Activated CD8-positive, alpha-beta T cell treated with anti-CD3 and anti-CD28 coated beads for 36 hours (primary cell): ENCODE results near the gene GATB. TPM values are rescaled to one million over a fixed set of nuclear protein-coding genes. Genes with fewer than 3 reads are reported as not detected.

Experiments used
- ATAC-seq: fragments of 200-7000 bp; cut with Tn5 transposase; one replicate; pipeline ENCODE4 v1.10.0; 2021; ENCODE audit warnings: mild to moderate bottlenecking, moderate library complexity
- CTCF ChIA-PET: fragments of 350-600 bp; sonication (Branson Sonifier 250); formaldehyde crosslinking; loops from one replicate; lab custom pipeline; 2021; ENCODE audit warnings: antibody characterized with exemption; lab: Charles Lee
- POLR2A ChIA-PET: fragments of 350-600 bp; sonication (Branson Sonifier 250); formaldehyde crosslinking; loops from one replicate; lab custom pipeline; 2021; ENCODE audit warnings: antibody characterized with exemption; lab: Charles Lee
- DNase-seq: peaks from one replicate; pipeline ENCODE4 v3.0.0-alpha.2; 2020
- H3K27ac Mint-ChIP-seq: one replicate; pipeline ENCODE4 v1.8.0; 2021; ENCODE audit warnings: mild to moderate bottlenecking, mixed read lengths
- H3K27me3 Mint-ChIP-seq: one replicate; pipeline ENCODE4 v1.8.0; 2021; ENCODE audit warnings: mixed read lengths
- H3K36me3 Mint-ChIP-seq: one replicate; pipeline ENCODE4 v1.8.0; 2021; ENCODE audit warnings: low read depth, mixed read lengths
- H3K4me1 Mint-ChIP-seq: one replicate; pipeline ENCODE4 v1.8.0; 2021; ENCODE audit warnings: low read depth, mixed read lengths
- H3K4me3 Mint-ChIP-seq: one replicate; pipeline ENCODE4 v1.8.0; 2021; ENCODE audit warnings: mild to moderate bottlenecking, moderate library complexity, mixed read lengths
- H3K9me3 Mint-ChIP-seq: one replicate; pipeline ENCODE4 v1.8.0; 2021; ENCODE audit warnings: mixed read lengths
- intact Hi-C: fragments of 100-400 bp; cut with micrococcal nuclease; formaldehyde crosslinking; loops from one replicate; pipeline ENCODE4 v1.10.0; 2022
- total RNA-seq, 2 experiments: library from RNA; stranded (reverse); gene quantifications; one replicate each; pipeline ENCODE4 v1.2.3, GENCODE V29; 2021
- TF ChIP-seq, protein P1 (sequence below): fragments of 200-600 bp; IDR thresholded peaks from one replicate; pipeline ENCODE4 v1.8.0; 2022; ENCODE audit warnings: antibody characterized with exemption, mild to moderate bottlenecking

GATB gene
- total RNA-seq, 2 experiments from 2014 or later = 19.1 to 22.3 TPM

DNA sequence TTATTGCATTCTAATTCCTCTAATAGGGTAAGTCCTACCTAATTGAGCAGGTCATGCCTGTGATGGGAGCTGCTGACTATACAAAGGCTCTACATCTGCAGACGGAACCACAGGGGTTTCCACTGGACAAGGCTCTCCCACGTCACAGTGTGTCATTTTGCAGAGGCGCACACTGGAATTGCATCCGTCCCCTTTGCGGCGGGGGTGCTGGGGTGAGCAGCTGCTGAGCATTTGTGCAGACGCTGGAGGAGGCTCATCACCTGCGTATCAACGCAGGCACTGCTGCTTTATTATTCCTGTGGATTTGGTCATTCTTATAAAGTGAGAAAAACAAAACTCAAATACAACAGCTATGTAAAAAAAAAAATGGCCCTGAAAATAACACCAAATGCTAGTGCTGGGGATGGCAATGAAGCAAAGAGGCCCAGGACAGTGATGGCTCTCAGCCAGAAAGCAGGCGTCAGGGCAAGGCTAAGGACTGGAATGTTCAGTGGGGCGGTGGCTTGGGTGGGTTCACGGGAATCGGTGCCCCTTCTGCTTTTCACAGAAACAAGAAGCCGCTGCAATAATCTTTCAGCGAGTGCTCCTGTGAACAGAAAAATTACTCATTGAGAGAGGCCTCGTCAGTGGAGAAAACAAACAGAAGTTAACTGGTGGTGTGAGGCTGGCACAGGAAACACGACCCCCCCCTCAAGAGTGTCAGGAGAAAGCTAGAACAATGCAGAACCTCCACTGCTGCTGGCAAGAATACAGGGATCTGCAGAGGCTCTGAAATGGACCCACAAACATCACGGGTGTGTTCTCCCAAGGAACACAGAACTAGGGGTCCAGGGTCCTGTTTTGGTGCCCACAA, 67.8 kb downstream of the GATB start:
- no peak overlapping the region for H3K4me3 Mint-ChIP-seq
- no peaks in the 10 kb centered on the region for H3K27me3 Mint-ChIP-seq
- CTCF ChIA-PET = no interaction called here
- H3K9me3 Mint-ChIP-seq = no peaks in the 10 kb centered on the region
- DNase-seq = no peak
- peaks cover 17% of the 10 kb centered on the region for H3K36me3 Mint-ChIP-seq
- no peak overlapping the region for H3K27ac Mint-ChIP-seq
- POLR2A ChIA-PET = no interaction called here
- TF ChIP-seq, protein P1, sequence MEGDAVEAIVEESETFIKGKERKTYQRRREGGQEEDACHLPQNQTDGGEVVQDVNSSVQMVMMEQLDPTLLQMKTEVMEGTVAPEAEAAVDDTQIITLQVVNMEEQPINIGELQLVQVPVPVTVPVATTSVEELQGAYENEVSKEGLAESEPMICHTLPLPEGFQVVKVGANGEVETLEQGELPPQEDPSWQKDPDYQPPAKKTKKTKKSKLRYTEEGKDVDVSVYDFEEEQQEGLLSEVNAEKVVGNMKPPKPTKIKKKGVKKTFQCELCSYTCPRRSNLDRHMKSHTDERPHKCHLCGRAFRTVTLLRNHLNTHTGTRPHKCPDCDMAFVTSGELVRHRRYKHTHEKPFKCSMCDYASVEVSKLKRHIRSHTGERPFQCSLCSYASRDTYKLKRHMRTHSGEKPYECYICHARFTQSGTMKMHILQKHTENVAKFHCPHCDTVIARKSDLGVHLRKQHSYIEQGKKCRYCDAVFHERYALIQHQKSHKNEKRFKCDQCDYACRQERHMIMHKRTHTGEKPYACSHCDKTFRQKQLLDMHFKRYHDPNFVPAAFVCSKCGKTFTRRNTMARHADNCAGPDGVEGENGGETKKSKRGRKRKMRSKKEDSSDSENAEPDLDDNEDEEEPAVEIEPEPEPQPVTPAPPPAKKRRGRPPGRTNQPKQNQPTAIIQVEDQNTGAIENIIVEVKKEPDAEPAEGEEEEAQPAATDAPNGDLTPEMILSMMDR = no peak
- no peak for ATAC-seq
- no peaks in the 10 kb centered on the region for H3K4me1 Mint-ChIP-seq
- intact Hi-C loops = no loop called here

DNA sequence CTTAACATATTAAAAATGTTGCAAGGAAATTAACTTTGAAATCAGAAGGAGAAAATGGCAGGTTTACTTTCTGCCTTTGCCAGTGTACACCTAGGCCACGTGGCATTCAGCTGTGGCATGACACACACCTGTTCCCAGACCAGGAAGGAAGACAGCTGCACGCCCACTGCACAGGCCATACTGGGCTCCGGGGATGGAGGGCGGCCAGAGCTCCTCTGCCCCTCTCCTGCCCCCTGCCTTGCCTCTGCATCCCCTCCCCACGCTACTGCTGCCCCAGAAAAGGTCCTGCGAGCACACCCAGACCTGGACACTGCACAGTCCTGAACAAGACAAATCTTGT, 68.4 kb downstream of the GATB start:
- CTCF ChIA-PET = no interaction called here
- no peaks in the 10 kb centered on the region for H3K27me3 Mint-ChIP-seq

DNA sequence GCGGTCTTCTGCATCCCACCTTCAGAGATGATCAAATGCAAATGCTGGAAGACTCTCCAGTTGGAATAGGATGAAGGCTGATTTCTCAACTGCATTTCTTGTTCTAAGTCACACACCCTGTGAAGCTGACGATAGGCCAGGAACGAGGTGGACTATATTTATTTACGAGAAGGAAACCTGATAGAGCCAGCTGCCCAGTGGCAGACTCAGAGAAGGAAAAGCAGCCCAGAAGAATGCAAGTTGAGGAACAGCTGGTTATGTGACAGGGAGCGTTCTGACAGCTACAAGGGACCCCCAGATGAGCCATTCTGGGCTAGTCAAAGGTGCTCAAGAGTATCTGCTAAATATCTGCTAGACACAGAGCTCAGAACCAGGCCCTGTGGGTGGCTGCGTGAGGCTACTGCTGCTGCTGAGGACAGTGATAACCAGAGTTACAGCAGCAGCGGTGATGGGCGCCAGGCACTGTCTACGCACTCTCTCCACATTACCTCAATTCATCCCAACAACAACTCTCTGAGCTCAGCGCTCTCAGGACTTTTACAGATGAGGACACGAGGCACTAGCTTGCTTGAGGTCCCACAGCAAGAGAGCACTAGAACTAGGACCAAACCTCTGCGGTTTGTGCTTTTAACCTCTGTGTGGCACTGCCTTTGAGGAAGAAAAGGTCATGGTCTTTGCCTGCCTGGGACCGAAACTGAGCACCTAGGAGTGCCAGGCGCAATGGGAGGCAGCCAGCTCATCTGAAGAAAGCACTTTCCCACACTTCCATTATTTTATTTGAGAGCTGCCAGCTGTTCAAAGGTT, 69.0 kb downstream of the GATB start:
- CTCF ChIA-PET = no interaction called here
- ATAC-seq = no peak

More for the DNA sequence above, 68.4 kb downstream of the GATB start:
- no peak overlapping the region for H3K4me3 Mint-ChIP-seq
- TF ChIP-seq, protein P1 = no peak
- H3K27ac Mint-ChIP-seq = no peak overlapping the region
- intact Hi-C loops = no loop called here
- H3K9me3 Mint-ChIP-seq = no peaks in the 10 kb centered on the region
- no peaks in the 10 kb centered on the region for H3K4me1 Mint-ChIP-seq
- no peak for DNase-seq
- no peak for ATAC-seq
- H3K36me3 Mint-ChIP-seq = peaks cover 18% of the 10 kb centered on the region
- POLR2A ChIA-PET = no interaction called here

DNA sequence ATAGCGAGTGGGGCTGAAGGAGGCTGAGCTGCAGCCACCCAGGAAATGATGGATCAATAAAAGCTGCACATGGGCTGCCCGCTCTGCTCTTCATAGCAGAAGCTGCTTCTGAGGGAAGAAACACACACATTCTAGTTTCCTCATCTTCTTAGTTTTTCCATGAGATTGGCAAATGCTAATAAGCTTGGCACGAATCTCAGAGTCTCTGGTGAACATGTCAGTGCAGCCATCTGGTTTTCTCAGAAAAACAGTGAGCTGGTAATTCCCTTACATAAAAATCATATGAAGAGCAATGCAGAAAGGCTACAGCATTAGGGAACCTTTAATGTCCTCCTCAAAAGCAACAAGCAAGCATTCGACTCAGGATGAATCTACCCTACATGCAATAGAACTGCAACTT, 69.9 kb downstream of the GATB start:
- CTCF ChIA-PET = no interaction called here
- POLR2A ChIA-PET = no interaction called here
- H3K4me1 Mint-ChIP-seq = no peaks in the 10 kb centered on the region
- H3K36me3 Mint-ChIP-seq = peaks cover 10% of the 10 kb centered on the region
- intact Hi-C loops = no loop called here
- no peaks in the 10 kb centered on the region for H3K27me3 Mint-ChIP-seq
- ATAC-seq = no peak
- no peak overlapping the region for H3K27ac Mint-ChIP-seq
- DNase-seq = no peak
- no peak overlapping the region for H3K4me3 Mint-ChIP-seq
- TF ChIP-seq, protein P1 = no peak
- H3K9me3 Mint-ChIP-seq = no peaks in the 10 kb centered on the region

More for the DNA sequence above, 69.0 kb downstream of the GATB start:
- H3K4me3 Mint-ChIP-seq = no peak overlapping the region
- no peak overlapping the region for H3K27ac Mint-ChIP-seq
- H3K36me3 Mint-ChIP-seq = peaks cover 13% of the 10 kb centered on the region
- H3K9me3 Mint-ChIP-seq = no peaks in the 10 kb centered on the region
- TF ChIP-seq, protein P1 = no peak
- no peaks in the 10 kb centered on the region for H3K27me3 Mint-ChIP-seq
- POLR2A ChIA-PET = no interaction called here
- H3K4me1 Mint-ChIP-seq = no peaks in the 10 kb centered on the region
- intact Hi-C loops = no loop called here
- no peak for DNase-seq
